Pons (tissue), 1 donor: ENCODE measurements around the gene TEDC2.
A peak's percentile ranks its signal among the peaks of the same experiment; 100 is the strongest.
"Not testable (repeated sequence)": the region's sequence is repeated elsewhere in the genome, so short reads cannot be mapped to it uniquely, and the experiment has no call there.

Experiments used
- DNase-seq: peaks from one replicate; pipeline ENCODE4 v3.0.0-alpha.2; 2016; ENCODE audit warnings: low spot score

TEDC2 gene

DNA sequence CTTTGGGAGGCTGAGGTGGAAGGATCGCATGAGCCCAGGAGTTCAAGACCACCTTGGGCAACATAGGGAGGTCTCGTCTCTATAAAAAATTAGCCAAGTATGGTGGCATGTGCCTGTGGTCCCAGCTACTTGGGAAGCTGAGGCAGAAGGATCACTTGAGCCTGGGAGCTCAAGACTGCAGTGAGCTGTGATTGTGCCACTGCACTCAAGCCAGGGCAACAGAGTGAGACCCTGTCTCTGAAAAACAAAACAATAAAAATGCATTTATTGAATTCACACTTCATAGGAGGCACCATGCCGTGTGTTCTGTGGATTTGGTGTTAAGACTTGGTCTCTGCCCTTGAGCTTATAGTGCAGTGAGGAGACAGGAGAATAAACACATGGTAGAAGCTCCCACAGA lies 17.4 kb downstream of the TEDC2 start:
- DNase-seq = no peak

DNA sequence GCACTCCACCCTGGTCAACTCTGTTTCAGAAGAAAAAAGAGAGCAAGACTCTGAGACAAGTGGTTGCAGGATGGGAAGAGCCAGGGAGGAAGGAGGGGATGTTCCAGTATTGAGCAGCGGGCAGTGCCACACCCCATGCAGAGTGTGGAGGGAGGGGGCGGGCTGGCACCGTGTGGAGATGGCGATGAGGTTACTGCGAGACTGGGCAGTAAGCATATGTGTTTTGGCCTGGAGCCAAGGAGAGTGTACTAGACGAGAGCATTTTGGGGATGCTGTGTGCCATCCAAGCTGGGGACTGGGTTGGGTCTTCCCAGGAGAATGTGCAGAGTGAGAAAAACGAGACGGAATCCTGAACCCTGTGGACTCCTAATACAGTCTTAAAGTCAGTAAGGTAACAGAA lies 18.4 kb downstream of the TEDC2 start:
- no peak for DNase-seq

DNA sequence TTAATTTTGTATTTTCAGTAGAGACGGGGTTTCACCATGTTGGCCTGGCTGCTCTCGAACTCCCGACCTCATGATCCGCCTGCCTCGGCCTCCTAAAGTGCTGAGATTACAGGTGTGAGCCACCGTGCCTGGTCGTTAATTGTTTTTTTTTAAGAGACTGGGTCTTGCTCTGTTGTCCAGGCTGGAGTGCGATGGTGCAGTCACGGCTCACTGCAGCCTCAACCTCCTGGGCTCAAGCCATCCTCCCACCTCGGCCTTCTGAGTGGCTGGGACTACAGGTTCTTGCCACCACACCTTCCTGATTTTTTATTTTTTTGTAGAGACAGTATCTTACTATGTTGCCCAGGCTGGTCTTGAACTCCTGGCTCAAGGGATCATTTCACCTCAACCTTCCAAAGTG lies 20.1 kb downstream of the TEDC2 start:
- not testable (repeated sequence) for DNase-seq

DNA sequence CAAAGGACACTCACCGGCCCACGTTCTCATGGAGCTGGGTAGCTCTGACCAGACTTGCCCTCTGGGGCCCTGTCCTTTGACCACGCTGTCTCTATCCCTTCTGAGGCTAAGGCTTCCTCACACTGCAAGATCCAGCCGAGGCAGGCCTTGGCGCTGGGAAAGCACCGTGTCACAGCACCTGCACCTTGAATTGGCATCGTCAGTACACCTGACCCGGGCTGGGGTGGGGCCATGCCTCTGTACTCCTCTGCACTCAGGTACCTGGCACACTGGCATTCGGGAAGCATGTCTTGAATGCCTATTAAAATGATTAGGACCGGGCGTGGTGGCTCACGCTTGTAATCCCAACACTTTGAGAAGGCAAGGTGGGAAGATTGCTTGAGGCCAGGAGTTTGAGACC lies 21.0 kb downstream of the TEDC2 start:
- no peak for DNase-seq

DNA sequence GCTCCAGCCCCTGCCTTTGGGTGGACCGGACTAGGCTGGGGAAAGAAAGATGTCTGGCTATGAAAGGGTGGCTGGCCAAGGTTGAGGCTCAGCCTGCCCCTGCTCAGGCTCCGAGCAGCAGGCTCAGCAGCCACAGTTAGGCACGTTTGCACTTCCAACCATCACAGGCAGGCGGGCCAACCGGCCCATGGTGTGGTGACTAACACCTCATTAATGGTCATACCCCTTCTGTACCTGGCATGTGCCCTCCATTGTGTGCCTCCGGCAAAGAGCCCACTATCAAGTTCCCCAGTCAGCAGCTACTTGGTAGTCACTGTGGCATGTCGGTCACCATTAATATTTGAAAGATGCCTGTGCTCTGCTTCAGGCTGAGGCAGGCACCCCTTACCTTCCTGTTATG lies 21.8 kb downstream of the TEDC2 start:
- no peak for DNase-seq

DNA sequence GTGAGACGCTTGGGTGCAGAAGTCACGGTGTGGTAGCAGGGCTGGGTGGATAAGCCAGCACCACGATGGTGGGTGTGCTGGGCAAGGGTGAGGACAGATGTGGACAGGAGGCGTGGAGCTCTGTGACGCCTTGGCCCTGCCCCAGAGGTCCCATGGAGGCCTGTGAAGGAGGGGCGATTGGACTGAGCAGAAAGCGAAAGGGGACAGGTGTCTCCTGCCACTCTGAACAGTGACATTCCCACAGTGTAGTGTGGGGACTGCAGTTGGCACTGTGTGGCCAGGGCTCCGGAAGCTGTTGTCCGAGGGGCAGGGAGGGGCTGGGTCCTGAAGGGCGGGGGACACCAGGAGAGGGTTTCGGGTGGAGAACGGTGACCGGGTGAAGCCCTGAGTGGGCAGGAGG lies 22.3 kb downstream of the TEDC2 start:
- no peak for DNase-seq

DNA sequence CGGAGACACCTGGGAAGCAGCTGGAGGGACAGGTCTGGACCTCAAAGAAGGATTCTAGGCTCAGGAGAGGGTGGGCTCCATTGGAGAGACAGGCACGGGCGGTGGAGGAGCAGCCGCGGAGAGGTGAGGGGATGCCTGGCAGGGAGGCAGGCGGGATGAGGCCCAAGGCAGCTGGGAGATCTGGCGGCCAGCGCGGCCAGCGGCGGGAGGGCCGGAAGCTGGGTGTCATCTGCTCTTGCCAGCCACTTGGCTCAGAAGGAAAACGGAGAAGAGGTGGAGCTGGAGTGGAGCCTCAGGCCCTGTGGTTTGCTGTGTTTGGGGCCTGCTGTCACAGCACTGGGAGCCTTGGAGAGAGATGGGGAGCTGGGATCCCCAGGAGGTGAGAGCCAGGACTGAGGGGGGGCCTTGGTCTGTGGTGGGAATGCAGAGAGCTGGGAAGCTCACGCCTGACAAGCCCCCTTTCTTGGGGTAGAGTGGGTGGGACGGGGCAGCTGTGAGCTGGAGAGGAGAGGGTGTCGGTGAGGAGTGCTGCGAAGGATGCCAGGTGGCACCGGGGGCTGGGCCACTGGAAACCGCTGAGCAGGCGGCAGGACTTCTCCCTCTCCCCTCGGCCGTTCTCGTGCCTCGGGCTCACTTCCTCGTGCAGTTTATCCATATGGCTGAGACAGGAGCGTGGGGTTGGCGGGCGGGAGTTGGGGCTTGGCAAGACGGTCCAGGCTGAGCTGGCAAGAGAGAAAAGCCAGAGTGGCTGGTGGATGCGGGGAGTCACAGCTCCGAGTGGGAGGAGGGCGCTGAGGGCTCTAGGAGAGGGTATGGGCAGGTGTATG lies 23.0 kb downstream of the TEDC2 start:
- DNase-seq = peak; percentile 69

DNA sequence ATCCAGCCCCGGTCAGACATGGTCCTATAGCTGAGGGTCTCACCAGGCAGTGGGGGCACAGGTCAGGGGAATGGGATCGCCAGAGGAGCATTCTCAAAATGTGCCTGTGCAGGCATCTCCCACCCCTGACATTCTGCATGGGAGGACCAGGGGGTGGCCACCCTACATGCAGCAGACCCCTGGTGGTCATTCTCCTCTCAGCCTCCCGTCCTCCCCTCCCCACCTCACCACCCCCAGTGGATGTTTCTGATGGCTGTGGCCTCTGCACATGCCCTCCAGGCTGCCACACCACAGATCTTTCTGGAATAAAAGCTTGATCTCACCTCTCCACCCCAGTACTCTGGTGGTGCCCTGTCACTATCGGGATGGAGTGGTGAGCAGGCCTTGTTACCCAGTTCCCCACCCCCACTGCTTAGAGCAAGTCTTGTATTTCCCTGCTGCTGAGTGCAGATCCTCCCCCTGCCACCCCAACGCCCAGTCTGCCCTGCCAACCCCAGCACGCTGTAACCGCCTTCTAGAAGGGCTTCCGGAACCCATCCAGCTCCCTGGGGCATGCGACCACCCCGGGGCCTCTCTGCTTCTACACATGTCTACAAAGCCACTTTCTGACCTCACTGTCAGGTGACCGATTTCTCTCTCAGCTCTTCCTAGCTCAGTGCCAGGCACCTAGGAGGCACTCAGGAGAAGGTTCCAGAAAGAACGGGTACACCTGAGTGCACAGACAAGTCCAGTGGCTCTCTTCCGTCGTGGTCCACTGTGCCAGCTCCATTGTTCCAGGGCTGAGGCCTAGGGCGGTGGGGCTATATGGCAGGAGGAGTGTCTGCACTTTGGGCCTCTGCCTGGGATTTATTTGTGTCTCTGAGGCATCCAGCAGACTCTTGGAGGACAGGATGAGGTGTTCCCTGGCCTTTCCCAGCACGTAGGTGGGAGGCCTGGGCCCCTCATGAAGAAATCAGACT lies 24.3 kb downstream of the TEDC2 start:
- no peak for DNase-seq

DNA sequence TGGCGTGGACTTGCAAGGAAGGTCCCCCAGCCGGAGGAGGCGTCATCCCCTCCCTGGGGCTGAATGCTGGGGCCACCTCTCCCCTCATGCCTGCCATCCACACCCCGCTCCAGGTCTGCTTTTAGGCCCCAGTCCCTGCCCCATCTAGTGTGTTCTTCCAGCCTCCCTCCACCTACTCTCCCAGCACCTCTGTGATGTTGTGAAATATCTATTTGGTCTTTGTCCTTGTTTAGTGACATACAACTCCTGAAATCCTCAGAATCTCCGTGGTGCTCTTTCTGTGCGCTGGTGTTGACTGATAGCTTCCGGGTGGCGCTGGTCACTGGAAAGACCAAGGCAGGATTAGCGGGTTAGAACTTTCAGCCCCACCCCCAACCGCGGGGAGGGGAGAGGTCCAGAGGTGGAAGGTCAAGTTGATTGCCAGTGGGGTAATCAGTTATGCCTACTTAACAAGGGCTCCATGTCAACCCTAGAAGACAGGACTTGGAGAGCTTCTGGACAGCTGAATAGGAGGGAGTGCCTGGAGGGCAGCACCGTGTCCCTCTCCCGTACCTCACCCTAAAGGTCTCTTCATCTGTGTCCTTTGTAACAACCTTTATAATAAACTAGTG lies 25.1 kb downstream of the TEDC2 start:
- no peak for DNase-seq

DNA sequence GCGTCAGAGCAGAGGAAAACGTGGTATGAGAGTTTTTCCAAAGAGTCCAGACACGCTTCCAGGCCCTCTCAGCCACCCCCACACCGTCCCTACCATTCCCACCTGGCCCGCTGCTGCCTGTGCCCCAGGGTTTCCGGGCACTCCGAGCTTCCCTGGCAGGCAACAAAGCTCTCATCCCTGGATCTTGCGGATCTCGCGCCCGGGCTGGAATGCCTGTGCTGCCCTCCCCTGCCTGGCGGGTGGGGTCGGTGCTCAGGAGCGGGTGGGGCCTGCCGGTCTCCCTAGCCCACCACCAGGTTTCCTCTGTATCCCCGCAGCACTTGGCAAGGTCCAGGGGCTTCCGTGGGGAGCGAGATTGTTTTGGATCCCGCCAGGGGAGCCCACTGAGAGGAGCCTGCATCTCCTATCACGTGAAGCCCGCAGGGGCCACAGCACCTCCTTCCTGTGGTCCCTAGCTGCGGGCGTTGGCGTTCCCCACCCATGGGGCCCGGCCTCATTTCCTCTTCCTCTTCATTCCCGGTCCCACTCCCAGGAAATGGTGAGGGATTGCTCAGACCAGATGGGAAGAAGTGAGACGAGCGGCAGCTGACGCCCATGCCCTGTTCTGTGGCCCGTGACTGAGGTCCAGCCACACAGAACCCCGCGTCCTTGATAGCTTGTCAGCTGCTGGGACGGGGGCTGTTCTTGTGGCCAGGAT lies 26.1 kb downstream of the TEDC2 start:
- no peak for DNase-seq

DNA sequence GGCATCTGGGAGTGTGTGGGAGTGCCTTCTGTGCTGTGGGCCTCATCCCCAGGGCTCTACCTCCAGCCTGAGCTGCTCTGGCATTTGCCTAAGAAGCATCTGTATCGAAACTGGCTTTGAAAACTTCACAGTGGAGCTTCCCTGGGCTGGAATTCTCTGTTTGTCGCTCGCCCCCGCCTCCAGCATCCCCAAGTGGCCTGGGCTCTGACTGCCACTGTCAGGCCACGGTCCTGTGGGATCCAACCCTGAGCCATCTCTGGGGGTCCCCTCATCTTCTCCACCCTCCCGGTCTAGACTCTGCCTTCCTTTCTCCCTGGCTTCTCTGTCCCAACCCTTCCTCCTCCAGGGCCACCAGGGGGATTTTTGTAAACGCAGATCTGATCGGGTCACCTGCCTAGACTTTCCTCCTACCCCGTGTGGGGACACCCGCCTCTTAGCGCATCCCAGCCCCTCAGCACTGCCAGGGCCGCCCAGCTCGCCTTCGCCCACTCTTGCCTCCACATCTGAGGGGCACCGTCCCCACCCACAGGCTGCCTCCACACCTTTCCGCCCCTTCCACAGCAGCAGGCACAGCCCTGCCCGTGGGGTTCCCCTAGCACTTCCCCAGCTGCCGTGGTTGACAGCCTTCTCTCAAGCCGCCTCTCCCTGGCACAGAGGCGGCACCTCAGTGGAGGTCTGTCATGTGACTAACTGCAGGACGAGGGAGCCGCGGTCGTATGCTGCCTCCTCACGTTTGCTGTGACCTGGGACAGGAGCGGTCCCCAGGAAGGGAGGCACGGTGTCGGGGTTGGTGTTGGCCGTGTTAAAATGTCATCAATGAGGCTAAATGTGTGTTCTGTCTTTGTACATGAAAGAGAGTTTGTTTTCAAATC lies 27.0 kb downstream of the TEDC2 start:
- DNase-seq = peak; percentile 65

DNA sequence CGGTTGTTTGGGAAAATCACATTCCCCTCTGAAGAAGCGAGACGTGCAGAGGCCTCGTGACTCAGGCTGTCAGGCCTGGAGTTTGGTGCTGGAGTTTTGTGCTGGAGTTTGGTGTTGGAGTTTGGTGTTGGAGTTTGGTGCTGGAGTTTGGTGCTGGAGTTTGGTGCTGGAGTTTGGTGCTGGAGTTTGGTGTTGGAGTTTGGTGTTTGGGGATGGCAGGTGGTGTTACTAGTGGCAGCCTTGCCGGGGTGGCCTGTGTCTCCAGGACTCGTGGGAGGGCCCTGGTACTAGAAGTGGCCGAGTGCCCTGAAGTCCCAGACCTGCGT lies 27.6 kb downstream of the TEDC2 start:
- DNase-seq = no peak

DNA sequence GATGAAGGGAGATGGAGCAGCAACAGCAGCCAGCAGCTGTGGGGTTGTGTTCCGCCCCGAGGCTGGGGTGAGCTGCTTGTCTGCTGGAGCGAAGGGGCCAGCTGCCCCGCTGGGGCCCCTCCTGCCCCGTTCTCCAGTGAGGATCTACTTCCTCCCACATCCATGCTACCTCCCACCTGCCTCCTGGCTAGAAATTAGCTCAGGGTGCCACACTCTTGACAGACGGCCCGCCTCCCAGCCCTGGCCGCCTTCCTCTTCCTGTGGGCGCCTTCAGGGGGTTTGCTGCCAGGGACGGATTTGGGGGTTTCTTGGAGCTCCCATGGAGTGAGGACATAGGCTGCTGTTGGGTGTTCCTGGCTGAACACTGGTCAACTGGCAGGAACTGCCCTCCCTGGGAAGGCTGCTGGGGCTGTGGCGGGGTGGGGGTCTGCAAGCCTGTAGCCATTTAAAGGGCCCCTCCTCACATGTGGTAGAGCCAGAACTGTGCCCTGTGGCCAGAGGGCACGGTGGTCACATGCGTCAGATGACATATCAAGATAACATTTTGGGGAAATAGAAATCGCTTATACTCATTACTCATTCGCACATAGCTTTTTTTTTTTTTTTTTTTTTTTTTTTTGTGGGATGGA lies 28.1 kb downstream of the TEDC2 start:
- DNase-seq = no peak

DNA sequence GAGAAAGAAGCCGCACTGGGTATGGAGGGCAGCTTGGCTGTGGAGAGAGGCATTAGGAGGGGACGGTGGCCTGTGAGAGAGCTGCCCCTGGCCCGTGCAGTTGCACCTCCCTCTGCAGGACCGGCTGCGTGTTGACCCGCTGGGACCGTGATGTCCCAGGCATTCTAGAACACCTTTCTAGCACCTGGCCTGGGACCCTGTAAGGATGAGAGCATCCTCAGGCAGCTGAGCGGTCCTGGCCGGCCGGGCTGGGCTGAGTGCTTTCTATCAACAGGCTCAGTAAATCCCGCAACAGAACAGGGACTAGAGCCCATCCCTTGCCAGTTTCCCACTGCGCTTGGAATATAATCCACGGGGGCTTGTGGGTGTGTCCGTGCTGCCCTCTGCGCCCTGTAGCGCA lies 29.7 kb downstream of the TEDC2 start:
- no peak for DNase-seq

DNA sequence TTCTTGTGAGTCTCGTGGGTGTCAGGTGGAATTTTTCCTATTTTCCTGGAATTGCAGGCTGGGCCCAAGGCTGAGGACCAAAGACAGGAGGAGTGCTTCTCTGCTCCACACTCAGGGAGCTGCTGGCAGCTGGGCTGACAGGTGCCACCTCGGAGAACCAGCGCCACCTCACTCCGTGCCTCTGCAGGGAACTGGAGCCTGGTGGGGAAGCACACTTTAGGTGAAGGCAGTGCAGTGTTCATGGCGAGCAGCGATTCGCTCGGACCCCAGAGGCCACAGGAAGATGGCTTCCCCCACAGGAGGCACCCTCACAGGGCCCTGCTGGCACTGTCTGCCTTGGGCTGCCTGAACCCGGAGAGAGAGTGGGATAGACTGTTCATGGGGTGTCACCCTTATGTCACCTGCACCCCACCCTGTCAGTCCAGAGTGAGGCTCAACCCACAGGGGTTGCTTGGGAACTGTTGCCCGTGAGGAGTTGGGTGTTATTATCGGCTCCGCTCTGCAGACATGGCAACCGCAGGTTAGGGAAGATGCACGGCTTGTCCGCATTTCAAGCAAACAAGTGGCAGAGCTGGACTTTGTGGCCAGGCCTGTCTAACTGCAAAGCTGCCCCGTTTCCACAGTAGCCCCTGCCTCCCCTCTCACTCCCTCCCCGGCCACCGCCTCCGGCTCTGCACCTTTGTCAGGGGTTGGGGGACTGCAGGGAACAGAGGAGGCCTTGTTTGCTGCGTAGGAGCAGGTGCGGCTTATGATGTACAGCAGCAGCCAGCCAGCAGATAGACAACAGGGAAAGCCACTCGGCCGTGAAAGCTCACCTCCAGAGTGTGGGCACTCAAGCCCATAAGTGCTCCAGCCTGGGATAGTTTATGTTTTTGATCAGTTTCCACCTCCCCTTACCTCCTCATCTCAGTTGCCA lies 30.5 kb downstream of the TEDC2 start:
- DNase-seq = no peak

DNA sequence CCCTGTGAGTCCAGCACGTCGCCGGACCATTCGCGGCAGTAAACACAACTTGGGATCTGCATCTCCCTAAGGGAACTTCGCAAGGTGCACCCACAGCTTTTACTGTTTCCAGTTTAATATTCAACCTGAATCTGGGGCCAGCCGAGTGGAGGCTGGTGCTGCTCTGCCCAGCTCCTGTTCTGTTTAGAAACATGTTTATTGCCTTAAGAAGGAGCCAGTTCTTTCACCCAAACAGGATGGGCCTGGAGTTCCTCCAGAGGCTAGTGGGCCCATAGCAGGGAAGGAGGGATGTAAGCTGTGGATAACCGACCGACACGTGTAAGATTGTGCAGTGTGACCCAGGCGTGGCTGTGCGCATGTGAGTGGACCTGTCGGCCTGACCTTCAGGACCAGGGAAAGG lies 32.4 kb downstream of the TEDC2 start:
- DNase-seq = no peak

DNA sequence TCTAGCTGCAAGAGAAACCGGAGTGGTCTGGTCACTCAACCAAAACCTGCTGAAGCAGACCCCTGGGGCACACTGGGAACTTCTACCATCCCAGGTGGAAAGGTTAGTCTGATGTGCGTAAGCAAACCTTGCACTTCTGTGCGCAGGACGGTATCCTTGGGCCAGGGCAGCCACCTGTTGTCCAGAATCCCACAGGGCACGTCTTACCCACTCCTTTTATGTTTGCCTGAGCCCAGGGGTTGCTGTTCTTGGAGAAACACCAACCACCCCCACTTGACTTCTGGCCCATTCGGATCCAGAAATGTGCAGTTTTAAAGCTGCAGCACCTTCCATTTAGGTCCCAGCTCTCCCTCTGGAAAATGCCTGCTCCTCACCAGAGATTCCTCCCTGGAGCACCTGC lies 33.7 kb downstream of the TEDC2 start:
- no peak for DNase-seq

DNA sequence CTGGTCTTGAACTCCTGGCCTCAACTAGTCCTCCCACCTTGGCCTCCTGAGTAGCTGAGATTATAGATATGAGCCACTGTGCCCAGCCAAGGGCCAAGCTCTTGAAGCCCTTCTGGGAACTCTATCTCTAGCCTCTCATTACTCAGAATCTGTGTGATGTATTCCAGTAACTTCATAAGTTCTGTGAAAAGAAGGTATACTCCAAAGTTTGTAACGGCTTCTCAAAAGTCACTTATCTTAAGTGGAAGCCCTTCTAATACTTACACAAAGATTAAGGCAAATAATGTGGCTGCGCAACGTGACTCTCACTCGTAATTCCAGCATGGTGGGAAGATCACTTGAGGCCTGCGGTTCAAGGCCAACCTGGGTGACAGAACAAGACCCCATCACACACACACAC lies 34.7 kb downstream of the TEDC2 start:
- DNase-seq = no peak

DNA sequence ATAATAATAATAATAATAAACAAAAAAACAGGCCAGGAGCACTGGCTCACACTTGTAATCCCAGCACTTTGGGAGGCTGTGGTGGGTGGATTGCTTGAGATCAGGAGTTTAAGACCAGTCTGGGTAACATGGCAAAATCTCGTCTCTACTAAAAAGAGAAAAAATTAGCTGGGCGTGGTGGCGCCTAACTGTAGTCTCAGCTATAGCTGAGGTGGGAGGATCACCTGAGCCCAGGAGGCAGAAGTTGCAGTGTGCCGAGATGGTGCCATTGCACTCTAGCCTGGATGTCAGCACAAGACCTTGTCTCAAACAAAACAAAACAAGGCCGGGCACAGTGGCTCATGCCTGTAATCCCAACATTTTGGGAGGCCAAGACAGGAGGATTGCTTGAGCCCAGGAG lies 35.1 kb downstream of the TEDC2 start:
- DNase-seq = no peak
